LNCaP clone FGC (cell line): ENCODE results near the gene KCNC2.

ENCODE experiments used
- DNase-seq: peaks from one replicate; pipeline ENCODE4 v3.0.0-alpha.2; 2011; ENCODE audit warnings: low read depth
- H3K4me3 ChIP-seq: 2 replicates; pipeline ENCODE4 v1.5.1; 2011; ENCODE audit warnings: mild to moderate bottlenecking, low read depth, low read length, control low read depth
- TF ChIP-seq, protein P1 (sequence below): IDR thresholded peaks from 2 replicates; pipeline ENCODE4 v1.5.1; 2012; ENCODE audit warnings: mild to moderate bottlenecking; ENCODE audit not compliant: control insufficient read depth, insufficient read depth; ENCODE audit errors: extremely low read depth

KCNC2 gene

DNA sequence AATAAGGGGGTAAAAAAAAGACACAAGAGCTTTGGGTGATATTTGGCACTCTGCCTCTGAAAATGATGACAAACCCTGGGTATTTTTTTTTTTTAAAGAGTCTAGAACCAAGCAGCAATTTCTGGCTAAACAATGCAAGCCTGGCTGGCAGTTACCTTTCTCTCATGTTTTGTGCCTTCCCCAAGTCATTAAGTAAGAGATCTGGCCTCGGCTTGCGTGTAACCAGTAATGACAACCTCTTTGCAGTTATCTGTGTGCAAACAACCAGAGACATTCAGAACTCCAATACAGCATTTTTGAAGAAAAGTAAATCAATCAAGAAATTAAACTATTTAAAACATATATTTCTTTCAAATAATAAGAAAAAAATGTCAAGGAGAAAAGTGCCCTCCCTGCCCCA, 167.5 kb downstream of the KCNC2 start:
- H3K4me3 ChIP-seq, result no peak overlapping the region
- DNase-seq, result no peak
- TF ChIP-seq, protein P1, sequence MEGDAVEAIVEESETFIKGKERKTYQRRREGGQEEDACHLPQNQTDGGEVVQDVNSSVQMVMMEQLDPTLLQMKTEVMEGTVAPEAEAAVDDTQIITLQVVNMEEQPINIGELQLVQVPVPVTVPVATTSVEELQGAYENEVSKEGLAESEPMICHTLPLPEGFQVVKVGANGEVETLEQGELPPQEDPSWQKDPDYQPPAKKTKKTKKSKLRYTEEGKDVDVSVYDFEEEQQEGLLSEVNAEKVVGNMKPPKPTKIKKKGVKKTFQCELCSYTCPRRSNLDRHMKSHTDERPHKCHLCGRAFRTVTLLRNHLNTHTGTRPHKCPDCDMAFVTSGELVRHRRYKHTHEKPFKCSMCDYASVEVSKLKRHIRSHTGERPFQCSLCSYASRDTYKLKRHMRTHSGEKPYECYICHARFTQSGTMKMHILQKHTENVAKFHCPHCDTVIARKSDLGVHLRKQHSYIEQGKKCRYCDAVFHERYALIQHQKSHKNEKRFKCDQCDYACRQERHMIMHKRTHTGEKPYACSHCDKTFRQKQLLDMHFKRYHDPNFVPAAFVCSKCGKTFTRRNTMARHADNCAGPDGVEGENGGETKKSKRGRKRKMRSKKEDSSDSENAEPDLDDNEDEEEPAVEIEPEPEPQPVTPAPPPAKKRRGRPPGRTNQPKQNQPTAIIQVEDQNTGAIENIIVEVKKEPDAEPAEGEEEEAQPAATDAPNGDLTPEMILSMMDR, result no peak

DNA sequence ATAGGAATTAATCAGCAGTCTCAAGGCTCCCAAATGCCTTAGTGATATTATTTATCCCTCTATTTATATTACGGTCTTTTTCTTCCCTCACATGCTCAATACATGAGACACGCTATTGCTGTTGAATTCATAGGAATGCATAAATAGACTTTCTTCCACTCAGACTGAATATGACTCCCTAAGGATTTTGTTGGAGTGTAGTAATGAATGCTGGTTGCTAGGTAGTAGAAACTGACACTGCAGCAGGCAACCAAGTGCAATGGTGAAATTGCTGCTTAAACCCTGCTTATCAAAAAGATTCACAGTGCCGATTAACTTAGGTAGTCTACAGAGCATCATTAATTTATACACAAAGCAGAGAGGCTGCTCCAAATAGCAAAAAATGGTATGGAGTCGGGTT, 168.2 kb downstream of the KCNC2 start:
- H3K4me3 ChIP-seq, result no peak overlapping the region
- no peak for DNase-seq
- TF ChIP-seq, protein P1, result no peak

DNA sequence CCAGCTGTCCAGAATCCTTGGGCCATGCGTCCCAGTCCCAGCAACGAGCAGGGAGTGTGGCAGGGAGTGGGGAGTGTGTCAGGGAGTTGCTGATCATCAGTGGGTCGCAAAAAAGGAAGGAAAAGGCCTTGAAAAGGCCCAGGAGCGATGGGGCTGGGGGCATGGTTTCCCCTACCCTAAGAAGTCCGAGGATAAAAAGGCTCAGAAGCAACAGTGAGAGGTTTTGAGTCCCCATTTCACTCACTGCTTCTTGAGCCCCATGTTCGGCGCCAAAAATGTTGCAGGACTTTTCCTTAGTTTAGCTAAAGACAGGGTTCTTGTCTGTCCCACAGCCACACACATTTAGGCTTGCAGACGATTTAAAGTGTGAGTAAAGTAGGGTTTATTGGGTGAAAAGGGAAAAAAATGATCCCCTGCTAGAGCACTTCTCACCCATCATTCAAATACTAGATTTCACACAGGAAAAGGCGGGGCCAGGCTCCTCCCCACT, 189.5 kb downstream of the KCNC2 start:
- DNase-seq, result no peak
- TF ChIP-seq, protein P1, result no peak
- H3K4me3 ChIP-seq, result no peak overlapping the region

DNA sequence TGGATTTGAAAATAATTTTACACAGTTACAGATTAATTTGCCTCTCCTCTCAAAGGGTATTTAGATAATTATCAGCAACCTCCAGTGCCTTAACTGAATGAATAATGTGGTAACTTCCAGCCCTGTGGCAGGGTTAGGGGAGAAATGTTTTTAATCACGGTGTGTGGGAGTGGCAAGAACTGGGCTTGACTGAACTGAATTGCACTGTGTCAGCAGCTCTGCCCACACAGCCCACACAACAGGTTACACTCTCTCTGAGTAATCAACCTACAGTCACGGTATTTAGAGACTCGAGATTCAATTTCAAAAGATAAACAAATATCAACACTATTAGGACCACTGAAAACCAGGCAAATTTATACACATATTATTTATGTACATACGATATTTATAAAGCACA, 198.5 kb downstream of the KCNC2 start:
- TF ChIP-seq, protein P1, result no peak
- H3K4me3 ChIP-seq, result no peak overlapping the region
- no peak for DNase-seq

DNA sequence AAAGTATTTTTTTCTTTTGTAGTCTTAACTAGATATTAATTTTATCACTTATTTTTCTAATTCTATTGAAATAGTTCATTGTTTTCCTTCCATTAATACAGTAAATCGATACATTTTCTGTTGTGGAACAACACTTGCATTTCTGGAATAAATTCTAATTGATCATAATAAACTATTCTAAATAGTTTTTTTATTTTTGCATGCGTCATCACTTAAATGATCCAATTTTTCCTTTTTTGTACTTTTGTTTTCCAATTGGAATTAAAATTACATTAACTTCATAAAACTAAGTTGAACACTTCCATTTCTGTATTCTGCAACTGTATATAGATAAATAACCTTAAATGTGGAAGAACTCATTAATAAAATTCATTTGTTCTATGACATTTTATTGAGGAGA, 202.5 kb downstream of the KCNC2 start:
- H3K4me3 ChIP-seq, result no peak overlapping the region
- no peak for DNase-seq
- TF ChIP-seq, protein P1, result no peak

GRCh38 chr12:75000120-75000519, 209.5 kb downstream of the KCNC2 start:
- H3K4me3 ChIP-seq, result no peak overlapping the region
- DNase-seq, result no peak
- TF ChIP-seq, protein P1, result no peak

GRCh38 chr12:74999474-74999873, 210.2 kb downstream of the KCNC2 start:
- no peak for DNase-seq
- H3K4me3 ChIP-seq, result no peak overlapping the region
- TF ChIP-seq, protein P1, result no peak
